Right atrium auricular region (tissue), 2 donors: ENCODE data around the gene EPB41L4B. TPM values are rescaled to one million over a fixed set of nuclear protein-coding genes. Genes with fewer than 3 reads are reported as not detected.
A peak's percentile ranks its signal among the peaks of the same experiment; 100 is the strongest.
"Not testable (repeated sequence)": the region's sequence is repeated elsewhere in the genome, so short reads cannot be mapped to it uniquely, and the experiment has no call there.

Source experiments
- DNase-seq: peaks from one replicate; pipeline ENCODE4 v3.0.0-alpha.2; 2019; ENCODE audit warnings: low spot score
- H3K27ac ChIP-seq, 2 donors: fragments of 200-600 bp; sonication (generic); 1 replicate in 1 of 2; 2 replicates in 1 of 2; pipeline ENCODE4 v1.5.1; 2016 to 2019
- H3K27me3 ChIP-seq, 2 donors: fragments of 200-600 bp; sonication (generic); one replicate each; pipeline versions ENCODE4 v1.5.1 to v1.6.0; 2017 to 2019
- H3K36me3 ChIP-seq: fragments of 200-600 bp; sonication (generic); one replicate; pipeline ENCODE4 v1.5.1; 2016
- H3K4me1 ChIP-seq, 2 donors: fragments of 200-600 bp; sonication (generic); one replicate each; pipeline versions ENCODE4 v1.5.1 to v1.6.0; 2017 to 2019
- H3K4me3 ChIP-seq, 2 donors: fragments of 200-600 bp; sonication (generic); 1 replicate in 1 of 2; 2 replicates in 1 of 2; pipeline ENCODE4 v1.5.1; 2017 to 2019; ENCODE audit warnings: mild to moderate bottlenecking in 1 of 2, moderate library complexity in 1 of 2
- H3K9me3 ChIP-seq, 2 donors: fragments of 200-600 bp; sonication (generic); one replicate each; pipeline ENCODE4 v1.5.1; 2019
- total RNA-seq, 2 donors: library from RNA; depleted of rRNA; stranded (reverse); fragments of >200 nt; gene quantifications; one replicate each; pipeline ENCODE4 v1.1.0, GENCODE V29; 2016
- TF ChIP-seq, protein P1 (sequence below), 2 donors: fragments of 200-600 bp; sonication (generic); IDR thresholded peaks; one replicate each; pipeline ENCODE4 v1.5.1; 2019; ENCODE audit warnings: antibody characterized with exemption in 2 of 2

EPB41L4B gene
- total RNA-seq, 2 donors from 2014 or later = 15.3 to 30.4 TPM

- Histone ChIP-seq H3K4me3 (no peak overlapping the region), H3K4me1 (peaks cover 0 to 8% of the 10 kb centered on the region in 2 donors), H3K27me3 (no peaks in the 10 kb centered on the region), H3K9me3 (no peaks in the 10 kb centered on the region), H3K27ac (peak overlapping the region; percentile 53 to 73), H3K36me3 (no peaks in the 10 kb centered on the region)
- no peak for DNase-seq
- TF ChIP-seq, protein P1, sequence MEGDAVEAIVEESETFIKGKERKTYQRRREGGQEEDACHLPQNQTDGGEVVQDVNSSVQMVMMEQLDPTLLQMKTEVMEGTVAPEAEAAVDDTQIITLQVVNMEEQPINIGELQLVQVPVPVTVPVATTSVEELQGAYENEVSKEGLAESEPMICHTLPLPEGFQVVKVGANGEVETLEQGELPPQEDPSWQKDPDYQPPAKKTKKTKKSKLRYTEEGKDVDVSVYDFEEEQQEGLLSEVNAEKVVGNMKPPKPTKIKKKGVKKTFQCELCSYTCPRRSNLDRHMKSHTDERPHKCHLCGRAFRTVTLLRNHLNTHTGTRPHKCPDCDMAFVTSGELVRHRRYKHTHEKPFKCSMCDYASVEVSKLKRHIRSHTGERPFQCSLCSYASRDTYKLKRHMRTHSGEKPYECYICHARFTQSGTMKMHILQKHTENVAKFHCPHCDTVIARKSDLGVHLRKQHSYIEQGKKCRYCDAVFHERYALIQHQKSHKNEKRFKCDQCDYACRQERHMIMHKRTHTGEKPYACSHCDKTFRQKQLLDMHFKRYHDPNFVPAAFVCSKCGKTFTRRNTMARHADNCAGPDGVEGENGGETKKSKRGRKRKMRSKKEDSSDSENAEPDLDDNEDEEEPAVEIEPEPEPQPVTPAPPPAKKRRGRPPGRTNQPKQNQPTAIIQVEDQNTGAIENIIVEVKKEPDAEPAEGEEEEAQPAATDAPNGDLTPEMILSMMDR (IDR thresholded peaks at IDR 0.05) = no peak
Observed at GRCh38 chr9:109286981-109287380, 33.9 kb downstream of the EPB41L4B start.

DNA sequence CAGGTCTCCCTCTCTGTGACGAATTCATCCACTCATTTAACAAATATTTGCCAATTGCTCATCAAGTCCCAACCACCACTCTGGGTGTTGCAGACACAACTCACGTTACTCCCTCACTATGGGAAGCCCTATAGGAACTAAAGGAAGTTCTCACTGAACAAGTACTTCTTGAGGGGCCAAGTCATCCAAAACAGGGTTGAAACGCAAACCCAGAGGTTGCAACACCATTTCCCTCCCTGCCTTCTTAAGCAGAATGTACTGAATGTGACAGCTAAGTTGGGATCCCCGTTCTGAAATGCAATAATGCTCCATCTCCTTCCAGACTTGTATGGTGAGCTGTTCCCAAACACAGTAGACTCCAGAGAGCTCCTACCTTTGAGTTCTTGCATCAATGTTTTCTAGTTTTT, 34.3 kb downstream of the EPB41L4B start:
- peak overlapping the region; percentile 60 to 73 for H3K27ac ChIP-seq
- H3K4me1 ChIP-seq = peaks cover 0 to 8% of the 10 kb centered on the region in 2 donors
- TF ChIP-seq, protein P1 (IDR thresholded peaks at IDR 0.05) = no peak
- H3K9me3 ChIP-seq = no peaks in the 10 kb centered on the region
- H3K4me3 ChIP-seq = no peak overlapping the region
- H3K36me3 ChIP-seq = no peaks in the 10 kb centered on the region
- no peaks in the 10 kb centered on the region for H3K27me3 ChIP-seq
- no peak for DNase-seq

DNA sequence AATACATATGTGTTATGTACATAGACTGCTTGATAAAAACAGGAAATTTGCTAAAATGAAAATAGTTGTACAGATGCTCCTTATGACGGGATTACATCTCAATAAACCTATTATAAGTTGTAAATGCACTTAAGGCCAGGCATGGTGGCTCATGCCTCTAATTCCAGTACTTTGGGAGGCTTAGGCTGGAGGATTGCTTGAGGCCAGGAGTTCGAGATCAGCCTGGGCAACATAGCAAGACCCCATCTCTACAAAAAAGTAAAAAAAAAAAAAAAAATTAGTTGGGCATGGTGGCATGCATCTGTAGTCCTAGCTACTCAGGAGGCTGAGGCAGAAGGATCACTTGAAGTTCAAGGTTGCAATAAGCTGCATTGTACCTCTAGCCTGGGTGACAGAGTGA, 37.2 kb downstream of the EPB41L4B start:
- not testable (repeated sequence) for H3K27me3 ChIP-seq, DNase-seq, H3K27ac ChIP-seq, H3K9me3 ChIP-seq, H3K36me3 ChIP-seq, H3K4me3 ChIP-seq, H3K4me1 ChIP-seq

GRCh38 chr9:109283012-109283411, 37.8 kb downstream of the EPB41L4B start:
- Histone ChIP-seq H3K27ac (no peak overlapping the region), H3K4me1 (peaks cover 0 to 8% of the 10 kb centered on the region in 2 donors), H3K36me3 (no peaks in the 10 kb centered on the region), H3K27me3 (no peaks in the 10 kb centered on the region), H3K4me3 (no peak overlapping the region), H3K9me3 (no peaks in the 10 kb centered on the region)
- no peak for DNase-seq
- TF ChIP-seq, protein P1 (IDR thresholded peaks at IDR 0.05) = no peak

DNA sequence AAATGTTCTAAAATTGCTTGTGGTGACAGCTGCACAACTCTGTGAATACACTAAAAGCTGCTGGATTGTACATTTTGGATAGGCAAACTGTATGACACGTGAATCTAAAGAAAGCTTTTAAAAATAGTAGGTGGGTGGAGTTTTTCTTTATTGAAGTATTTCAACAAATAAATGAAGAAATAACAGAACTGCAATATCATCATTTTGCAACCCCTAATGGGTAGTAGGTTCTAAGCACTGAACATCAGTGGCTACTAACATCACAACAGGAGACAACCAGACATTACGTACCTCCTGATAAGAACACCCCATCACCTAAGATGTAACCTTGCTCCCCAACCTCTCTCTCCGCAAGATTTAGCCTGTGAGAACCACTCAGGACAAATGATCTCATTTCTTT, 38.6 kb downstream of the EPB41L4B start:
- H3K4me1 ChIP-seq = peaks cover 0 to 2% of the 10 kb centered on the region in 2 donors
- no peaks in the 10 kb centered on the region for H3K27me3 ChIP-seq
- H3K36me3 ChIP-seq = no peaks in the 10 kb centered on the region
- H3K27ac ChIP-seq = no peak overlapping the region
- no peak overlapping the region for H3K4me3 ChIP-seq
- no peak for DNase-seq
- TF ChIP-seq, protein P1 (IDR thresholded peaks at IDR 0.05) = no peak
- no peaks in the 10 kb centered on the region for H3K9me3 ChIP-seq

DNA sequence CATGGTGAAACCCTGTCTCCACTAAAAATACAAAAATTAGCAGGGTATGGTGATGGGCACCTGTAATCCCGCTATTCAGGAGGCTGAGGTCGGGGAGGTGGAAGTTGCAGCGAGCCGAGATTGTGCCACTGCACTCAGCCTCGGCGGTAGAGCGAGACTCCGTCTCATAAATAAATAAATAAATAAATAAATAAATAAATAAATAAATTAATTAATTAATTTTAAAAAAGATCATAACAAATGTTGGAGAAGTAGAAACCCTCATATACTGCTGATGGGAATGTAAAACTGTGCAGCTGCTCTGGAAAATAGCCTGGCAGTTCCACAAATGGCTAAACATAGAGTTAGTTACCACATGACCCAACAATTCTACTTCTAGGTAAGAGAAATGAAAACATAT, 39.3 kb downstream of the EPB41L4B start:
- H3K27ac ChIP-seq = no peak overlapping the region
- H3K9me3 ChIP-seq = no peaks in the 10 kb centered on the region
- H3K36me3 ChIP-seq = no peaks in the 10 kb centered on the region
- no peaks in the 10 kb centered on the region for H3K27me3 ChIP-seq
- H3K4me1 ChIP-seq = no peaks in the 10 kb centered on the region
- TF ChIP-seq, protein P1 (IDR thresholded peaks at IDR 0.05) = no peak
- H3K4me3 ChIP-seq = no peak overlapping the region
- DNase-seq = no peak
